Breast epithelium (tissue), 4 donors: ENCODE results near the gene KPNB1. TPM values are rescaled to one million over a fixed set of nuclear protein-coding genes. Genes with fewer than 3 reads are reported as not detected.

Experiments used
- DNase-seq, 2 donors: peaks; one replicate each; pipeline ENCODE4 v3.0.0-alpha.2; 2019; ENCODE audit warnings: low spot score in 2 of 2
- H3K27ac ChIP-seq, 2 donors: fragments of 200-600 bp; sonication (generic) in 1 of 2; one replicate each; pipeline ENCODE4 v1.5.1; 2016 to 2019; ENCODE audit warnings: mild to moderate bottlenecking in 1 of 2
- H3K27me3 ChIP-seq, 2 donors: fragments of 200-600 bp; sonication (generic) in 1 of 2; one replicate each; pipeline versions ENCODE4 v1.5.1 to v1.6.0; 2017 to 2019; ENCODE audit warnings: control low read depth in 1 of 2, mild to moderate bottlenecking in 1 of 2
- H3K36me3 ChIP-seq: fragments of 200-600 bp; one replicate; pipeline ENCODE4 v1.5.1; 2019
- H3K4me1 ChIP-seq, 2 donors: fragments of 200-600 bp; sonication (generic); one replicate each; pipeline ENCODE4 v1.5.1; 2016 to 2019; ENCODE audit warnings: control low read depth in 1 of 2
- H3K4me3 ChIP-seq, 3 donors: fragments of 200-600 bp; sonication (generic); 1 replicate in 2 of 3; 2 replicates in 1 of 3; pipeline ENCODE4 v1.5.1; 2016 to 2019; ENCODE audit warnings: mild to moderate bottlenecking in 3 of 3, moderate library complexity in 2 of 3
- H3K9me3 ChIP-seq, 2 donors: fragments of 200-600 bp; sonication (generic) in 1 of 2; one replicate each; pipeline ENCODE4 v1.5.1; 2016 to 2019; ENCODE audit warnings: control low read depth in 1 of 2
- POLR2A ChIP-seq: fragments of 450-650 bp; IDR thresholded peaks from one replicate; pipeline ENCODE4 v1.6.1; 2016; ENCODE audit warnings: antibody characterized with exemption, mild to moderate bottlenecking, moderate library complexity
- POLR2AphosphoS5 ChIP-seq, 3 donors: sonication (generic); formaldehyde crosslinking; IDR thresholded peaks; one replicate each; pipeline ENCODE4 v1.6.1; 2017; ENCODE audit warnings: antibody characterized with exemption in 3 of 3
- intact Hi-C: fragments of 100-400 bp; cut with DNase I; formaldehyde crosslinking; loops from one replicate; pipeline ENCODE4 v1.15.1; 2023; ENCODE audit warnings: low total_unique reads
- total RNA-seq, 3 donors: library from RNA; depleted of rRNA; stranded (reverse); fragments of >200 nt; gene quantifications; one replicate each; pipeline ENCODE4 v1.1.0, GENCODE V29; 2016
- TF ChIP-seq, protein P1 (sequence below), 3 donors: fragments of 450-650 bp; IDR thresholded peaks; one replicate each; pipeline ENCODE4 v1.5.1; 2016 to 2017; ENCODE audit warnings: antibody characterized with exemption in 3 of 3, mild to moderate bottlenecking in 3 of 3, moderate library complexity in 3 of 3

KPNB1 gene
- total RNA-seq, 3 donors from 2014 or later = 148 to 238 (median 189) TPM

DNA sequence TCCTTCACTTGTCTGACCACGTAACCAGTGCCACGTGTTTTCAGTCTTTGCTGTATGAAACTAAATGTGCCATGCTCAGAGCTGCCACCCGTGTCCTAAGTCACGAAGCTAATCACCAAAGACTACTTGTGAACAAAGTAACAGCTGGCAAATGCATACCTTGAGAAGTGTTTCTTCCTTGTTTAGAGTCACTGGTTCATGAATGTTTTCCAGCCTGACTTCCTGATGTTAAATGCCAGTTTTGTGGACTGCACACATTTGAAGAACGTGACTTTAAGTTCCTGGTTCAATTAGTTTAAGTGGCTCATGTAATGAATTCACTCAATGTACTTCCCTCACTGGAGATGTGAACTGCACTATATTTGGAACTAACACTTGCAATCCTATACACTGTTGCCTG is 19.9 kb upstream of the KPNB1 start:
- H3K9me3 ChIP-seq = no peaks in the 10 kb centered on the region
- H3K27me3 ChIP-seq = no peaks in the 10 kb centered on the region
- intact Hi-C loops = no loop called here
- no peak overlapping the region for H3K27ac ChIP-seq
- H3K4me1 ChIP-seq = no peaks in the 10 kb centered on the region
- H3K4me3 ChIP-seq = no peak overlapping the region
- no peak for TF ChIP-seq POLR2A
- H3K36me3 ChIP-seq = no peaks in the 10 kb centered on the region
- no peak for DNase-seq

DNA sequence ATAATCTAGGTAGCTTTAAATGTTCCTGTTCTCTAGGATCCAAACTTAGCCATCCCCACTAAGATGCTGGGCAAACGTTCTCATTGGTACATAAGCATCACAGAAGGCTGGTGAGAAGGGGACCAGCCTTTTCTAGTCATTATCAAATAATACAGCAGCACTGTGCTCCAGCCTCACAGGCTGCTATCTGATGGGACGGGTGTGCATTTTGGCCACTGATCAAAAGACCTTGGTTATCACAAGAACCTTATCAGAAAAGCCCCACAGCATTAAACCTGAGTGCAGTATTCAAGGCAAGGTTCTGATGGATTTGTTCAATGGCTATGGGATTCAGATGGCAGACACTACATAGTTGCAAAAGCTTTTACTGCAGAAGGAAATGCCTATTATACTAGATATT is 19.1 kb upstream of the KPNB1 start:
- intact Hi-C loops = no loop called here
- no peaks in the 10 kb centered on the region for H3K36me3 ChIP-seq
- H3K4me3 ChIP-seq = no peak overlapping the region
- H3K4me1 ChIP-seq = no peaks in the 10 kb centered on the region
- no peak overlapping the region for H3K27ac ChIP-seq
- TF ChIP-seq, protein P1, sequence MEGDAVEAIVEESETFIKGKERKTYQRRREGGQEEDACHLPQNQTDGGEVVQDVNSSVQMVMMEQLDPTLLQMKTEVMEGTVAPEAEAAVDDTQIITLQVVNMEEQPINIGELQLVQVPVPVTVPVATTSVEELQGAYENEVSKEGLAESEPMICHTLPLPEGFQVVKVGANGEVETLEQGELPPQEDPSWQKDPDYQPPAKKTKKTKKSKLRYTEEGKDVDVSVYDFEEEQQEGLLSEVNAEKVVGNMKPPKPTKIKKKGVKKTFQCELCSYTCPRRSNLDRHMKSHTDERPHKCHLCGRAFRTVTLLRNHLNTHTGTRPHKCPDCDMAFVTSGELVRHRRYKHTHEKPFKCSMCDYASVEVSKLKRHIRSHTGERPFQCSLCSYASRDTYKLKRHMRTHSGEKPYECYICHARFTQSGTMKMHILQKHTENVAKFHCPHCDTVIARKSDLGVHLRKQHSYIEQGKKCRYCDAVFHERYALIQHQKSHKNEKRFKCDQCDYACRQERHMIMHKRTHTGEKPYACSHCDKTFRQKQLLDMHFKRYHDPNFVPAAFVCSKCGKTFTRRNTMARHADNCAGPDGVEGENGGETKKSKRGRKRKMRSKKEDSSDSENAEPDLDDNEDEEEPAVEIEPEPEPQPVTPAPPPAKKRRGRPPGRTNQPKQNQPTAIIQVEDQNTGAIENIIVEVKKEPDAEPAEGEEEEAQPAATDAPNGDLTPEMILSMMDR (IDR thresholded peaks at IDR 0.05) = no peak
- TF ChIP-seq POLR2AphosphoS5 (IDR thresholded peaks at IDR 0.05) (no peak), POLR2A (no peak)
- DNase-seq = no peak
- H3K27me3 ChIP-seq = no peaks in the 10 kb centered on the region
- H3K9me3 ChIP-seq = no peaks in the 10 kb centered on the region

DNA sequence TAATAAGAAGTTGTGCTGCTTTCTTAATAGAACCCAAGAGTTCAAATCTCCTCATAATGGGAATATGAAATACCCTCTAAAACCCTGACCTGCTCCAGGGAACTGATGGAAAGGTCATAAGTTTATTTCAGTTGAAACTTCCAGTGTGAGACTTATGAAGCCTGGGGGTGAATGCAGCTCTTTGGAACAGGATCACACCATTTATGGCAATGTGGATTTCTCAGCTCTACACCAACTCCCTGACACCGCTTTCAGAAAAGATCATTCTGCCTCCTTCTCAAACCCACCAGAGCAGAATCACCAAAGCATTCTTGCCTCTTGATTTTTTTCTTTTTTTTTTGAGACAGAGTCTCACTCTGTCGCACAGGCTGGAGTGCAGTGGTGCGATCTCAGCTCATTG is 16.7 kb upstream of the KPNB1 start:
- no peaks in the 10 kb centered on the region for H3K36me3 ChIP-seq
- no peaks in the 10 kb centered on the region for H3K9me3 ChIP-seq
- no peaks in the 10 kb centered on the region for H3K27me3 ChIP-seq
- intact Hi-C loops = no loop called here
- H3K27ac ChIP-seq = no peak overlapping the region
- TF ChIP-seq POLR2A (no peak), POLR2AphosphoS5 (IDR thresholded peaks at IDR 0.05) (no peak)
- TF ChIP-seq, protein P1 (IDR thresholded peaks at IDR 0.05) = no peak
- DNase-seq = no peak
- H3K4me3 ChIP-seq = no peak overlapping the region
- no peaks in the 10 kb centered on the region for H3K4me1 ChIP-seq

DNA sequence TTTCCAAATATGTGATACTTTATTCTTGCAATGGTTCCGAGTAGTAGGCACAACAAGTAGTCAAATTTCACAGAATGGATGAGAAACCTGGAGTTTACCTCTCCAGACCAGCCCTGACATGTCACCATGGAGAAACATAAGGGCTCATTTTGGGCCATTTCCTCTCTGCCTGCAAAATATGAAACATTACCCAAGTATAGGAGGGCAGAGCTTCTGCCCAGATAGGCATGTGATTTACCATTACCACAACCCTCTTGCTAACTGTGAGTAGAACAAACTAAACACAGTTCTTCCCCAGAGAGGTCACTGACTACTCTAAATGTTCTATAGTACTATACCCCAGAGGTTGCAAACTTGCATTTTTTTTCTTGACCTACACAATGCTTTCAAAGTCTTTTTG is 15.7 kb upstream of the KPNB1 start:
- Histone ChIP-seq H3K36me3 (no peaks in the 10 kb centered on the region), H3K27me3 (no peaks in the 10 kb centered on the region), H3K4me1 (no peaks in the 10 kb centered on the region), H3K27ac (peak overlapping the region in 1 of 2 donors; percentile 3), H3K4me3 (no peak overlapping the region), H3K9me3 (no peaks in the 10 kb centered on the region)
- TF ChIP-seq, protein P1 (IDR thresholded peaks at IDR 0.05) = no peak
- TF ChIP-seq POLR2AphosphoS5 (IDR thresholded peaks at IDR 0.05) = no peak
- no peak for TF ChIP-seq POLR2A
- intact Hi-C loops = no loop called here
- DNase-seq = no peak

DNA sequence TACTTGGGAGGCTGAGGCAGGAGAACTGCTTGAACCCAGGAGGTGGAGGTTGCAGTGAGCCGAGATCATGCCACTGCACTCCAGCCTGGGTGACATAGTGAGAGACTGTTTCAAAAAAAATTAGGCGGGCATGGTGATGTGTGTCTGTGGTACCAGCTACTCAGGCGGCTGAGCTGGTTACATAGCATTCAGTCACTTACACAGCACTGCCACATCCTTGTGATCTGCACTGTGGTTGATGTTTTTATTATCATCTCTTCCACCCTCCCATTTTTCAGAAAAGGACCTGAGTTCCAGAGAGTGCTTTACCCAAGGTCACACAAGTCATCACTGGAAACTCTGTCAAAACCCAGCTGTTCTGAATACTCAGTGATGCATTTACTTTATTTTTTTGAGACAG is 14.8 kb upstream of the KPNB1 start:
- Histone ChIP-seq H3K27me3 (no peaks in the 10 kb centered on the region), H3K4me1 (no peaks in the 10 kb centered on the region), H3K9me3 (no peaks in the 10 kb centered on the region), H3K4me3 (no peak overlapping the region), H3K27ac (no peak overlapping the region), H3K36me3 (no peaks in the 10 kb centered on the region)
- intact Hi-C loops = no loop called here
- no peak for DNase-seq
- TF ChIP-seq, protein P1 (IDR thresholded peaks at IDR 0.05) = no peak
- no peak for TF ChIP-seq POLR2A

DNA sequence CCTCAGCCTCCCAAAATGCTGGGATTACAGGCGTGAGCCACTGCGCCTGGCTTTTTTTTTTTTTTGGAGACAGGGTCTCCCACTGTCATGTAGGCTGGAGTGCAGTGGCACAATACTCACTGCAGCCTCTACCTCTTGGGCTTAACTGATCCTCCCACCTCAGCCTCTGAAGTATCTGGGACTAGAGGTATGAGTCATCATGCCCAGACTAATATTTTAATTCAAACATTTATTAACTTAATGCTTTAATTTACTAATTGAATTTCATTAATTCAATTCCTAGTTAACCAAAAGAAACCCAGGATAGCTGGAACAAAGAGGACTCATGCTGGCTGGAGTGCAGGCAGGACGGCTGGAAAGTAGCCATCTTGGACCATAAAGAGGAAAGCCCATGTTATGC is 14.0 kb upstream of the KPNB1 start:
- Histone ChIP-seq H3K27ac (no peak overlapping the region), H3K4me3 (no peak overlapping the region), H3K36me3 (no peaks in the 10 kb centered on the region), H3K9me3 (no peaks in the 10 kb centered on the region), H3K4me1 (no peaks in the 10 kb centered on the region), H3K27me3 (no peaks in the 10 kb centered on the region)
- intact Hi-C loops = no loop called here
- no peak for DNase-seq
- TF ChIP-seq POLR2AphosphoS5 (IDR thresholded peaks at IDR 0.05) = no peak
- TF ChIP-seq POLR2A = no peak
- TF ChIP-seq, protein P1 (IDR thresholded peaks at IDR 0.05) = no peak
